ENCODE results near the gene INSIG2.

Gene INSIG2

DNA sequence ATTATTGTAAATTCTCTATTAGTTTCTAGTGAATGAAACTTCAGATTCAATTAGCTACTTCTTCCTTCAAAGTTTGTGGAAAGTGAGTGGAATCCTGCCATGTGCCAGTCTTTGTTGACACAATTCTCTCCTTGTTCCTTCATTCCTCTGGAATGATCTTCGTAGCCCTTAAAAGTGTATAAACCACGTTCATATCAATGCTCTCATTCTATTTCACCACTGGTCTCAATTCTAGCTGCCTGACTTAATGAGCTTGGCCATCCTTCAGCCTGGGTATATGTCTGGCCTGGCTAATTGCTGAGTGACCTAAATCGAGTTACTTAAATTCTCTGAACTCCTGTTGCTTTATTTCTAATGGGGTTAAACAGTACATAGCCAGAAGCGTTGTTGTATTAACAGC, 43.5 kb downstream of the INSIG2 start:
- DNase-seq (ENCODE audit: low read depth) = no peak

DNA sequence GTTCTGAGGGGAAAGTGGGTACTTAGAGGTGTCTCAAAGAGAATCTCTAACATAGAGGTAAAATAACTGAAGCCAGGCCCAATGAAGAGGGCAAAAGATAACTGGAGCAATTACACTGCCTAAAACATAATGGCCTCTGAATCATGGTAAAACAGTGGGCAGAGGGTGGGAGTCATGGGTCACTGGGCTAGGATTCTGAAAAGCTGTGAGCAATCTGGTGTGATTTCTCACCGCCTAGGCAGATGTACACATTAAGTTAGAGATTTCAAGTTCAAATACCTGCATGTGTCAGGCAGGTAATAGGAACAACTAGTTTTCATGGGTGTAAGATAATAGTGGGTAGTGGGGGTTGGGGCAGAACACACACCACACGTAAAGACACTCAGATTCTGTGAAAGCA, 45.6 kb downstream of the INSIG2 start:
- DNase-seq (ENCODE audit: low read depth) = no peak

- no peak for DNase-seq (ENCODE audit: low read depth)
These were observed 46.4 kb downstream of the INSIG2 start for GRCh38 chr2:118134650-118135049.

DNA sequence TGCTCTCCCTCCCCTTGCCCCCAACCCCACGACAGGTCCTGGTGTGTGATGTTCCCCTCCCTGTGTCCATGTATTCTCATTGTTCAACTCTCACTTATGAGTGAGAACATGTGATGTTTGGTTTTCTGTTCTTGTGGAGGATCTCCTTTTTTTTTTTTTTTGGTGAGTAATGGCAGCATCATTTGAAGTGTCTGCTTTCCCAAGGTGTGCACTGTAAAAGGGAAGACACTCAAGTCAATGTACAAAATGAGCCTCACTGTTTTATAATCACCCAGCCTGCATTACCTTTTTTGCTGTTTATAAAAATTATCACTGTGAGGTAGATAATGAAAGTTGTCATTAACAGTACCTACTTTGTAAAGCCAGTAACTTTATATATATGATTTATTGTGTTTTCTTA, 56.9 kb downstream of the INSIG2 start:
- no peak for DNase-seq (ENCODE audit: low read depth)

GRCh38 chr2:118145806-118146205, 57.5 kb downstream of the INSIG2 start:
- DNase-seq (ENCODE audit: low read depth) = no peak

GRCh38 chr2:118146315-118147283, 58.3 kb downstream of the INSIG2 start:
- no peak for DNase-seq (ENCODE audit: low read depth)

- no peak for DNase-seq (ENCODE audit: low read depth)
These were observed 59.9 kb downstream of the INSIG2 start for GRCh38 chr2:118148133-118148532.

- no peak for DNase-seq (ENCODE audit: low read depth)
These were observed 60.5 kb downstream of the INSIG2 start for GRCh38 chr2:118148809-118149208.

- DNase-seq (ENCODE audit: low read depth) = no peak
These were observed 62.0 kb downstream of the INSIG2 start for GRCh38 chr2:118150294-118150693.

GRCh38 chr2:118151831-118152230, 63.6 kb downstream of the INSIG2 start:
- DNase-seq (ENCODE audit: low read depth) = no peak

GRCh38 chr2:118153433-118153832, 65.2 kb downstream of the INSIG2 start:
- no peak for DNase-seq (ENCODE audit: low read depth)

DNA sequence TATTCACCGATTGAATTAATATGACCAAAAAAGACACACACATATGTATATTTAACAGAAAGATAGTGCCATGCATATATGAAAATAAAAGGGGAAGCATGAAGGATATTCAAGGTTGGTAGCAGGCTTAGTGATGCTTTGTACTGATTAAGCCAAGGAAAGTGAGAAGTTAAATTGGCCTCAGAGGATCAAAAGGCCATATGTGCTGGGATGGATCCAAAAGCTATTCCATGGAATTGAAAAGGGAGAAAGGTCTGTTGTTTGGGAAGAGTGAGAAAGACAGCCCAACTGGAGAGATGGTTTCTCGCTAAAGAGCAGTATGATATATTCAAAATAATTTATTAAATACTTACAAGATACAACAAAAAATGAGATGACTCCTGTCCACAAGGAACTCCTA, 65.9 kb downstream of the INSIG2 start:
- DNase-seq (ENCODE audit: low read depth) = no peak
